GM19193 (cell line): Measurements from ENCODE around the gene KRTAP10-1.

ENCODE experiments used
- POLR2A ChIP-seq: IDR thresholded peaks from 4 replicates; pipeline ENCODE4 v1.6.1; 2011; ENCODE audit not compliant: insufficient read depth, insufficient read length; ENCODE audit errors: extremely low read depth

KRTAP10-1 gene

DNA sequence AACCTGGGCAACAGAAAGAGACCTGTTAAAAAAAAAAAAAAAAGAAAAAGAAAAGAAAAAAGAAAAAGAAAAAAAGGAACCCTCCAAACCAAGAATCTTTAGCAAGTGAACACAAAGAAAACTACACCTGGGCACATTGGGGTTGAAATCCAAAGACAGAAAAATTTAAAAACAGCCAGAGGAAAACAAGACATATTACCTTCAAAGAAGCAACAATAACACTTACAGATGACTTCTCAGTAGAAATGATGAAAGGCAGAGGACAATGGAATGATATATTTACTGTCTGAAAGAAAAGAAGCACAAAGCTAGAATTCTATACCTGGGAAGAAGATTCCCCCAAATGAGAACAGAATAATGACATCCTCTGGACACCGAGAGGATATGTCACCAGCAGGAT lies 2.7 kb upstream of the KRTAP10-1 start:
- TF ChIP-seq POLR2A, result no peak

DNA sequence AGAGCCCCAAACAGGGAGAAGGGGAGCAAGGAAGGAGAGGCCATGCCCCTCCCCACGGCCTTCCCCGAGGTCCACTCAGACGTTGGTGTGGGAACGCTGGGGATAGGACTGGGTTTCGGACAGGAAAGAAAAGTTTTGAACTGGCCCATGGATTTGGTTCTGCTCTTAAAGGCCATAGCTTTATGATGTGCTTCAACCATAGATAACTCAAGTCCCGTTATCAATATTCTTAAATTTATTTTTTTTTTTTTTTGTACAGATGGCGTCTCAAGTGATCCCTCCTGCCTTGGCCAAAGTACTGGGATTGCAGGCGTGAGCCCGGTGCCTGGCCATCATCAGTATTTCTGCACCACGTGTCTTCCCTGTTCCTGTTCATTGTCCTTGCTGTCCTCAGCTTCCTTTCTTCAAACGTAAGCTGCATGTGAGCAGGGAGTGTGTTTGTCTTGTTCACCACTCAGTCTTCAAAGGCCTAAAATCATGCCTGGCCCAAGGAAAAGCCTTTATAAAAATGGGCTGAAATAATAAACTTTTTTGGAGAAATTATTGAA lies 820 bp upstream of the KRTAP10-1 start:
- TF ChIP-seq POLR2A, result no peak

DNA sequence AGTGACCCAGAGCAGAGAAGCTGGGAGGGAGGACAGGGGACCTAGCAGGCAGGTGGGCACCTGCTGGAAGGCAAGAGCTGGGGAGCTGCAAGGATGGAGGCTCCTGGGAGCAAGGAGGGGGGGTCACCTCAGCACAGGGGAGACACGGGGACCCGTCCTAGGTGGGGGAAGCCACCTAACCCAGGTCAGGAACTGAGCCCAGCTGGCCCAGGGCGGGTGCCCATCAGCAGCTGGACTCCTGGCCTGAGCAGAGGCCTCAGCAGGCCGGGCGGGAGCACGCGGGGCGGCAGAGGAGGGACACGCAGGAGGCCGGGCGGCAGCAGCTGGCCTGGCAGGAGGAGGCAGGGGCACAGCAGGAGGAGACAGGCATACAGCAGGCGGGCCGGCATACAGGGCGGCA lies 949 bp downstream of the KRTAP10-1 start:
- no peak for TF ChIP-seq POLR2A

DNA sequence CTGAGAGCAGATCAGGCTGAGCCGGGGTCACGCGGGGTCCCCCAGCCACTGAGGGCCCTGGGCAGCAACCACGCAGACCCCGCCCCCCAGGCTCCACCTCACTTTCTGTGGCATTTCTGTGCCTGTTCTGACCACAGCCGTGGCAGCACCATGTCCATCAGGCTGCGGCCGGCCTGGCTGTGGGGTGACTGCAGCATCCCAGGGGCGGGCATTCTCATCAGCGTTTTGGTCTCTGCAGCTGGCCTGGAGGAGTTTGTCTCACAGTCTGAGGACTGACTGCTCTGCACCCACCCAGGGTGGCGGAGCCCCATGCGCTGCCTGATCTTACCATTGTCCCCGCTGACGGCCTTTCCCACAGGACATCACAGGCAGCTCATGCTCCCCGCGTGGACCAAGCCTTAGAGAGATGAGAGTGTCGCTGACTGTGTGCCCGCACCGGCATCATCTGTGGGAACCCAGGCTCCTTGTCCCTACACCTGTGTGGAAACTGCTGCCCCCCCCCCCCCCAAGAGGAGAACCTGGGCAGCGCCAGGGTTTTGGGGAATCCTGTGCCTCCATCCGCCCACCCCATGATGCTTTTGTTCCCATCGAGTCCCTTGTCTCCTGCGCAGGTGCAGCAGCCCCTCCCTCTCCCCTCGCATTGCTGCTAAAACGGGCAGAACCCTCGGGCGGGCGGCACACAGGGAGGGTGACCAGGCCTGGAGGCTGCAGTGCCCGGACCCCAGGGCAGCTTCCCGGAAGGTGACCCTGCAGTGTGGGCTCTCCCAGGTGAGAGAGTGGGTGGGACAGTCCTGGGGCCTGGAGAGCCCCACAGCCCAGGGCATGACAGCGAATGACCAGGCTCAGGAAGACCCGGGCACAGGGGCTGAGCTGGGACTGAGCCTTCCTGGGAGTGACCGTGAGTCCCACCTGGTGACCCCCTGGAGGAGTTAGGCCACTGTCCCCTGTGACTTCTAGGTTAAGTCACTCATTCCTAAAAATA lies 1.8 kb downstream of the KRTAP10-1 start:
- no peak for TF ChIP-seq POLR2A

DNA sequence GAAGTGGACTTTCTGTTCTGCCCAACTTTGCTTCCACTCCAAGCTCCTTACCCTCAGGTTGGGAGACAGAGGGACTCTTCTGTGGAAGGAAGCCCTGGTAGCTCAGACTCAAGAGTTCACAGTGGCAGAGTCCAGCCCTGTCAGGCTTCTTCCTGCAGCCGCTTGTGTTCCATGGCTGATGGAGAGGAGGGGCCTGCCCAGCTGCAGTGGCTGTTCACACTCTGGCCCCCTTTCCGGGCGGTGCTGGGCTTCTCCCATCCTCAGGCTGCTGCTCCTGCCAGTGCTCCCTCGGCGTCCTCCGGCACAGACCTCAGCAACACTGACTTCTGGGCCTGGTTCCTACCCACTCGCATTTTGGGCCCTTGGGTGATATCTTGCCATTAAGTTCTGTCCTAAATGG lies 4.0 kb downstream of the KRTAP10-1 start:
- no peak for TF ChIP-seq POLR2A

DNA sequence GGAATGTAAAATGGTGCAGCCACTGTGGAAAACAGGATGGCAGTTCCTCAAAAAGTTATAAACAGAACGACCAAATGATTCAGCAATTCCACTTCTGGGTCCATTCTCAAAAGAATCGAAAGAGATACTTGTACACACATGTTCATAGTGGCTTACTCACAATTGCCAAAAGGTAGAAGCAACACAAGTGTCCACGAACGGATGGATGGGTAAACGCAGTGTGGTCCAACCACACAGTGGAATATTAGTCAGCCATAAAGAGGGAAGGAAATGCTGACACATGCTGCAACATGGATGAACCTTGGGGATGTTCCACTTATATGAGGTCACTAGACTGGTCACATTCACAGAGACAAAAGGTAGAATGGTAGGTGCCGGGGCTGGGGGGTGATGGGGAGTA lies 5.3 kb downstream of the KRTAP10-1 start:
- TF ChIP-seq POLR2A, result no peak

DNA sequence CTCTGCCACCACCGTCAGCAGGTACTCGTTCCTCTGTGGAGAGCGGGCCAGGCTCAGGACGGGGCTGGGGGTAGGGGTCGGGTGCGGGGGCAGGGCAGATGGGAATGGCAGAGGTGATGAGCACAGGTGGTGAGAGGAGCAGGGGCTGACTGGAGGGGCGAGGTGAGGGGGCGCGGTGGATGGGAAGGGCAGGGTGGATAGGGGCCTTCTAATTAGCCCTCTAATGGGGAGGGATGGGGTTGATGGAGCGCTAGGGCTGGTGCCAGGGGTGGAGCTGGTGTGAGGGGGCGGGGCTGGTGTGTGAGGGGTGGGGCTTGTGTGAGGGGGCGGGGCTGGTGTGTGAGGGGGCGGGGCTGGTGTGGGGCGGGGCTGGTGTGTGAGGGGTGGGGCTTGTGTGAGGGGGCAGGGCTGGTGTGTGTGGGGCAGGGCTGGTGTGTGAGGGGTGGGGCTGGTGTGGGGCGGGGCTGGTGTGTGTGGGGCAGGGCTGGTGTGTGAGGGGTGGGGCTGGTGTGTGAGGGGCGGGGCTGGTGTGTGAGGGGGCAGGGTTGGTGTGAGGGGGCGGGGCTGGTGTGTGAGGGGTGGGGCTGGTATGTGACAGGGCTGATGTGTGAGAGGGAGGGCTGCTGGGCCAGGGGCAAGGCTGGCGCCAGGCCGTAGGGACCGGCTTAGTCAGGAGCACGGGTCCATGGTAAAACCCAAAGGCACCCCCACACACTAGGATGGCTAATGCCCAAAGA lies 5.9 kb downstream of the KRTAP10-1 start:
- no peak for TF ChIP-seq POLR2A

DNA sequence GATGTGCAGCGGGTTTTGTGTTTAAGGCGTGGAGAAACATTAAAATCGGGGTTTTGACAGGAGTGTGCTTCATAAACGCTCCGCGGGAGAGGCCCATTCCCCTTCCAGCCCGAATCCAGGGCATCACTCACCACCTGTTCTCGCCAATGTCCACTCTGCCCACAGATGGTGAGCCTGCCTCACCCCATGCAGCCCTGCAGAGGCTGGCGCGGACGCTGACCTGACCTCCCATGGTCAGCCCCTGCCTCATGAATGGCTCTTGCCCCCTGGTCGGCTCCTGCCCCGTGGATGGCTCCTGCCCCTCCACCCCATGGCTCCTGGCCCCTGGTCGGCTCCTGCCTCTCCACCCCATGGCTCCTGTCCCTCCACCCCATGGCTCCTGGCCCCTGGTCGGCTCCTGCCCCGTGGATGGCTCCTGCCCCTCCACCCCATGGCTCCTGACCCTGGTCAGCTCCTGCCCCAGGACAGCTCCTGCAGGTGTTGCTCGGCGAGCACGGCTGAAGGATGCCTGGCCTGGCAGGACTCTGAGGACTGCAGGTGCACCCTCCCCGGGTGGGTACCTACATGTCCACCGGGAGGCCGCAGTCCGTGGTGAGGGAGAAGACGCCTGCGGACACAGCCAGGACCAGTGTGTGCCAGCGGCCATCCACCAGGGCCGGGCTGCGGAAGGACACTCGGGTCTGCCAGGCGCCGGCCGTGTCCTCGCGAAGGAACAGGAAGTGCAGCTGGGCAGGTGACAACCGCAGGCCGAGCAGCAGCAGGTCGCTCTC lies 6.7 kb downstream of the KRTAP10-1 start:
- TF ChIP-seq POLR2A, result no peak

DNA sequence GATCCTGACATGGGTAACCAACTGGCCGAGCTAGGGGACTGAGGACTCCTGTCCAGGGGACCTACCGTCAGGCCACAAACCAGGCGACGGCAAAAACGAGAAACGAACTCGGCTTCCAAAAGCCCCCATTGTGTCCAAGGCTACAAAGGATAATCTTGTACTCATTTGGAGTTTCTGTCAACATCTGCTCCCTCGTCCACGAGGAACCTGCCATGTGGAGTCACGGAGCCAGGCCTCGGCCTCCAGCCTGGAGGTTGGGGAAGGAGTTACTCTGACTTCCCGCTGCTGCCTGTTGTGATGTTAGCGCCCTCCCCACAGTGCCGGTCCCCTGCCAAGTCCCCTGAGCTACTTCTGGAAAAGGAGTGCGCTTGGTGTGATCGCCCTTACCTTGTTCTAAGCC lies 7.3 kb downstream of the KRTAP10-1 start:
- no peak for TF ChIP-seq POLR2A

DNA sequence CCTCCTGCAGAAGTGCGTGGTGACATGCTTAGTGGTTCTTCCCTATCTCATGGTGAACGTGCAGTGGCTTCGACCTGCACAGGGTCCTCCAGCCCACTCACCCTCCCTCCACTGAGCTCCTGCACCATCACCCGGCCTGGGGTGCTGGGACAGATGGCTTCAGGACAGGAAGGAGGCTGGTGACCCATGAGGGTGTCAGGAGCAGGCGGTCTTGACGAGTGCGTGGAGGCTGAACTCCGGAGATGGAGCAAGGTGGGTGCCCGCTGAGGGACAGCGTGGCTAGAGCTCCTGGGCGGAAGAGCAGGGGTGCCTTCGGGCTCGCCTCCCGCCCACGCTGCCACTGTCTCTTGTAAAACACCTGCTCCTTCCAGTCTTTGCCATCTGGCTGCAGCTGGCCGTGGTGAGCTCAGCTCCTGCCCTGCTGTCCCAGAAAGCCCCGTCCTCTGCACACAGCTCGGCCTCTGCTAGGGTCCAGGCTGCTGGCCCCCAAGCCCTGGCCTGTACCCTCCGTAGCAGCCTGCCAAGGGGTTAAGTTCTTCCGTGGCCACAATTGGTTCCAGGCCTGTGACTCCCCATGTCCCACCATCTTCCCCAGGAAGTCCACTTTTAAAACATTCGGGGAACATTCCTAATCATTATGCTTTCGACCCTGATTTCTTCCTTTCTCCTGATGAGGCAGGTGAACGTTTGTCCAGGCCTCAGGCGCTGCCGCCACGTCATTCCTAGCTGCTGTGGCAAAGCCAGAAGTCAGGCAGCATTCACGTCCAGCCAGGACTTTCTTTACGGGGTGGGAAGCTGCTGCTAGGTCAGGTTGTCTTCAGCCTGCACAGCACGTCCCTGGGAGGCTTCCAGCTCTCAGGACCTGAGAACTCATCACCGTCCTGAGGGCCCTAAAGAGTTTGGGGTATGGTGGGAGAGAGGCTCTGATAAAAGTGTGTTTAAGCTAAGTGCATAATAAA lies 8.1 kb downstream of the KRTAP10-1 start:
- no peak for TF ChIP-seq POLR2A

DNA sequence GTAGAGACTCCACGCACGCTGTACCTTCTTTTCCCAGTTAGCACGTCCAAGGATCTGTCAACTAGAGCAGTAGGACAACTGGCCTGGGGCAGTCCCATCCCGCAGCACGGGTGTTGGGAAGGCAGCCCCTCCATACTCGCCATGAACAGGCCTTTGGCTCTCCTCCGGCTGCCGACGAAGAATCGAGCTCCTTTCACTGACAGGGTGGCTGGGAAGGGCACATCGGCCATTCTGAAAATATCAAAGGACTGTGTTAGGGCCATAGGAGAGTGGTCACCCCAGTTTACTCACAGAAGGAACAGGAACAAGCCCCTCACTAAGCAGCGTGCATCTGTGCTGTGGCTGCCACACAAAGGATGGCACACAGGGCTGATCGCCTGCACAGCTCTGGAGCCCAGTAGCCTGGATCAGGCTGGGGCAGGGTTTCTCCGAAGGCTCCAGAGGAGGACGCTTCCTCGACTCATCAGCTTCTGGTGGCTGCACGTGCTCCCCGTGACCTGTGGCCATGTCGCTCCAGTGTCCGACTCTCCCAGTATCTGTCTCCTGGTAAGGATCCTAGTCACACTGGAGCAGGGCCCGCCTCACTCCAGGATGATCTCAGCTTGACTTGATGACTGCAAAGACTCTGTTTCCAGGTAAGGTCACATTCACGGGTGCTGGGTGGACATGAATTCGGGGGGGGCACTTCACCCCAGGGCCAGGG lies 8.9 kb downstream of the KRTAP10-1 start:
- TF ChIP-seq POLR2A, result no peak

DNA sequence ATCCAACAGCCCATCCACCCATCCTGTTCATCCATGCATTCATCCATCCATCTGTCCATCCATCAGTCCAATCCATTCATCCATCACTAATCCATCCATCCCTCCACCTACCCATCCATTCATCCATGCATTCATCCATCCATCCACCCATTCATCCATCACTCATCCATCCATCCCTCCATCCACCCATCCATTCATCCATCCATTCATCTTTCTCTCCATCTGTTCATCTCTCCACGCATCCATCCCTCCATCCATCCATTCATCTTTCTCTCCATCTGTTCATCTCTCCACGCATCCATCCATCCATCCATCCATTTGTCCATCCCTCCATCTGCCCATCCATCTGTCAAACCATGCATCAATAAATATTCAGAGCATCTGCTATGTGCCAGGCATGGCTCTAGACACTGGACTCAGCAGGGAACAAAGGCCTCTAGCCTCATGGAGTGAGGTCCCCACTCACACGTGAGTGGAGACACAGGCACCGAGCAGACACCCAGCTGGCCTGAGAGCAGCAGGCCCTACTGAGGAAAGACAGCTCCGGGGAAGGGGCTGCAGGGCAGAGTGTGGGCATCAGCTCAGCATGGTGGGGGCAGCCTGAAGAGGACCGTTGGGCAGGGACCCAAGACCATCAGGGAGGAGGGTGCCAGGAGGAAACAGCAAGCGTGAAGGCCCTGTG lies 9.6 kb downstream of the KRTAP10-1 start:
- no peak for TF ChIP-seq POLR2A
